ENCODE measurements around the gene KRTAP20-3.

Gene KRTAP20-3

DNA sequence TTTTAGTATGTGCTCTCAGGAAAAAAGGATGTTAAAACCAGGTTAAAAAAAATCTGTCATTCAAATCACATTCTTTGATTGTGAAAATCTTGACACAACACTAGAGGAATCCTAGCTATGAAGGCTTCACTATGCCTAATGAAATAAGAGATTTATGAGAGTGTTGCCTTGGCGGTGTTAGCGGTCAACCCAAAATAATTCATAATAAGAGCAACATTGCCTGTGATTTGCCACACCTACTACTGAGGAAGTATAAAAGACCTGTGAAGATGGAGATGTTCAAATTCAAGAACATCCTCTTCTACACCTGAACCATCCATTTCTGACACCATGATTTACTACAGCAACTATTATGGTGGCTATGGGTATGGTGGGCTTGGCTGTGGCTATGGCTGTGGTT is 26.5 kb upstream of the KRTAP20-3 start, which contains the start of gene KRTAP20-1:
Gene KRTAP20-1 (plus strand): TSS at position 301 of the 400 bp plus-strand sequence. CDS start 30 bp downstream, at position 331.
- TF ChIP-seq CTCF (IDR thresholded peaks at IDR 0.05; ENCODE audit: low read depth, low read length), result no peak
- no peak for DNase-seq (ENCODE audit: low read depth in 2 of 2)
- no peak within 1 kb of the TSS for H3K4me3 ChIP-seq (replicated peaks in 1 of 2; ENCODE audit: low read depth in 2 of 2, low read length in 2 of 2)

- no peak overlapping the region for H3K4me3 ChIP-seq (replicated peaks in 1 of 2; ENCODE audit: low read depth in 2 of 2, low read length in 2 of 2)
- no peak for TF ChIP-seq CTCF (IDR thresholded peaks at IDR 0.05; ENCODE audit: low read depth, low read length)
- no peak for DNase-seq (ENCODE audit: low read depth in 2 of 2)
These were observed 22.6 kb upstream of the KRTAP20-3 start for GRCh38 chr21:30620080-30620479.

DNA sequence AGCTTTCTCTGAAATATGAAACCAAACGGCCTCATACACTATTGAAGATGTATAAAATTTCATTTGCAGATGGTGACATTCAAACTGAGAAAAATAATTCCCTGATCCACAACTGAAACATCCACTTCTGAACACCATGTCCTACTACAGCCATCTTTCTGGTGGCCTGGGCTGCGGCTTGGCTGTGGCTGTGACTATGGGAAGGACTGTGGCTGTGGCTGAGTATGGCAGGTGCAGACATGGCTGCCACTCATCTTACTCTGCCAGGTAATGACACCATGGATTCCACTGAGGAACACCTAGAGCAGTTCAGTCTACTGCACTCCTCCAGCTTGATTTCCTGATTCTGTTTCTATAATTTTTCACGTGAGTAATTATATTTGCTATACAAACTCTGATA is 22.1 kb upstream of the KRTAP20-3 start, which contains the start of gene KRTAP20-4:
Gene KRTAP20-4 (plus strand): TSS at position 106 of the 400 bp plus-strand sequence.
- no peak within 1 kb of the TSS for H3K4me3 ChIP-seq (replicated peaks in 1 of 2; ENCODE audit: low read depth in 2 of 2, low read length in 2 of 2)
- TF ChIP-seq CTCF (IDR thresholded peaks at IDR 0.05; ENCODE audit: low read depth, low read length), result no peak
- DNase-seq (ENCODE audit: low read depth in 2 of 2), result no peak

DNA sequence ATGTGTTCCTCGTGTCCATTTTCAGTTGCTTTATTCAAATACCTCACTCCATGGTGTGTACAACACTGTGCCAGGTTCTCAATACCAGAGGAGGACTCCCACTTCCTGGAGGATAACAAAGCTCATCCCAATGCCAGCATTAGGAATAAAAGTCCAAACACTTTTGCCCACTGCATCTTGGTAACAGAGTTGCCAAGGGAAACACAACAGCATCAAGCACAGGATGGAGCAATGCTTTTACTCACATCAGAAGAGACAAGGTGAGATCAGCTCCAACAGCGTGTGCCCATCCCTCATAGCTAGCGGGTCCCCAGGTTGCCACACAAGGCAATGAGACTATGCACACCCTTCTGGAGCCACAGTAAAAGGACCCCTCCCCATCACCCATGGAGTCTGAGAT is 19.3 kb upstream of the KRTAP20-3 start:
- H3K4me3 ChIP-seq (replicated peaks in 1 of 2; ENCODE audit: low read depth in 2 of 2, low read length in 2 of 2), result no peak overlapping the region
- no peak for DNase-seq (ENCODE audit: low read depth in 2 of 2)
- TF ChIP-seq CTCF (IDR thresholded peaks at IDR 0.05; ENCODE audit: low read depth, low read length), result no peak

DNA sequence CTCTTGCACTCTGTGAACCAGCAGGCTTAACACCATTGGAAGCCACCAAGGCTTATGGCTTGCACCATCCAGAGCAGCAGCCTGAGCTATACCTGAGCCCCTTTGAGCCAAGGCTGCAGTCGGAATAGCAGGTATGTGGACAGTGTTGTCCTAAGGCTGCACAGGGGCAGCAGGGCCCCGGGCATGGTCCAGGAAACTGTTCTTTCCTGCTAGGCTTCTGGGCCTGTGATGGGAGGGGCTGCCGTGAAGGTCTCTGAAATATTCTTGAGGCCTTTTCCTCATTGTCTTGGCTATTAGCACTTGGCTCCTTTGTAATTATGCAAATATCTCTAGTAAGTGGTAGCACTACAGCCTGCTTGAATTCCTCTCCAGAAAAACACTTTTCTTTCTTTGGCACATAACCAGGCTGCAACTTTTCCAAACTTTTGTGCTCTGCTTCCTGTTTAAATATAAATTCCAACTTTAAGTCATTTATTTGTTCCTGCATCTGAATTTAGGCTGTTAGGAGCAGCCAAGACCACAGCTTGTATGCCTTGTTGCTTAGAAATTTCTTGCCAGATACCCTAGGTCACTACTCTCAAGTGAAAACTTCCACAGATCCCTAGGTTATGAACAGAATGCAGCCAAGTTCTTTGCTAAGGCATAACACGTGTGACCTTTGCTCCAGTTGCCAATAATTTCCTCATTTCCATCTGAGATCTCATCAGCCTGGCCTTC is 17.1 kb upstream of the KRTAP20-3 start:
- H3K4me3 ChIP-seq (replicated peaks in 1 of 2; ENCODE audit: low read depth in 2 of 2, low read length in 2 of 2), result no peak overlapping the region
- DNase-seq (ENCODE audit: low read depth in 2 of 2), result no peak
- TF ChIP-seq CTCF (IDR thresholded peaks at IDR 0.05; ENCODE audit: low read depth, low read length), result no peak

- TF ChIP-seq CTCF (IDR thresholded peaks at IDR 0.05; ENCODE audit: low read depth, low read length), result no peak
- no peak overlapping the region for H3K4me3 ChIP-seq (replicated peaks in 1 of 2; ENCODE audit: low read depth in 2 of 2, low read length in 2 of 2)
- no peak for DNase-seq (ENCODE audit: low read depth in 2 of 2)
These were observed 14.6 kb upstream of the KRTAP20-3 start for GRCh38 chr21:30628109-30628508.

Measured in cardiac fibroblast (primary cell).